Kidney (tissue), 14 donors: ENCODE results near the gene MYO9B. TPM values are rescaled to one million over a fixed set of nuclear protein-coding genes. Genes with fewer than 3 reads are reported as not detected.

Experiments used
- DNase-seq, 5 donors: peaks; one replicate each; pipeline ENCODE4 v3.0.0-alpha.2; 2013 to 2020
- FAIRE-seq: peaks from 2 replicates; lab custom pipeline; 2012; peaks lifted over from hg19 to GRCh38; lab: Jason Lieb, UNC
- H3K27ac ChIP-seq, 2 donors: one replicate each; pipeline ENCODE4 v1.7.0; 2013; ENCODE audit warnings: low read depth in 2 of 2, low read length in 2 of 2, inconsistent platforms in 1 of 2
- H3K27me3 ChIP-seq: one replicate; pipeline ENCODE4 v1.7.1; 2013; ENCODE audit warnings: low read length, inconsistent platforms; ENCODE audit not compliant: control insufficient read depth, insufficient read depth
- H3K36me3 ChIP-seq, 3 donors: one replicate each; pipeline versions ENCODE4 v1.7.0 to v1.7.1; 2013; ENCODE audit warnings: low read length in 3 of 3, control low read depth in 1 of 3, inconsistent platforms in 1 of 3; ENCODE audit not compliant: insufficient read depth in 3 of 3, control insufficient read depth in 2 of 3
- H3K4me1 ChIP-seq, 3 donors: one replicate each; pipeline versions ENCODE4 v1.7.0 to v1.7.1; 2013; ENCODE audit warnings: low read length in 3 of 3, inconsistent platforms in 1 of 3, low read depth in 1 of 3; ENCODE audit not compliant: control insufficient read depth in 2 of 3, insufficient read depth in 2 of 3
- H3K4me3 ChIP-seq, 3 donors: one replicate each; pipeline versions ENCODE4 v1.7.0 to v1.8.1; 2013; ENCODE audit warnings: low read length in 3 of 3, control low read depth in 1 of 3, inconsistent platforms in 1 of 3
- H3K9ac ChIP-seq, 3 donors: one replicate each; pipeline versions ENCODE4 v1.7.0 to v1.7.1; 2013; ENCODE audit warnings: low read length in 3 of 3, control low read depth in 1 of 3, inconsistent platforms in 1 of 3
- H3K9me3 ChIP-seq, 3 donors: one replicate each; pipeline versions ENCODE4 v1.7.0 to v1.7.1; 2013; ENCODE audit warnings: low read length in 3 of 3, control low read depth in 1 of 3, inconsistent platforms in 1 of 3; ENCODE audit not compliant: control insufficient read depth in 2 of 3, insufficient read depth in 1 of 3
- CTCF ChIP-seq: IDR thresholded peaks from 3 replicates; pipeline ENCODE4 v1.5.1; 2012; ENCODE audit warnings: mild to moderate bottlenecking, moderate library complexity, borderline replicate concordance; ENCODE audit not compliant: insufficient read depth; ENCODE audit errors: extremely low read depth
- intact Hi-C: fragments of 100-400 bp; cut with DNase I; formaldehyde crosslinking; loops from one replicate; pipeline ENCODE4 v1.11.1; 2022
- polyA plus RNA-seq: library from polyadenylated mRNA; stranded (reverse); fragments of 350-450 nt; fragmentation: Illumina TruSeq; extraction: RNeasy Lipid Tissue Mini Kit (QIAGEN cat#74804); gene quantifications from one replicate; pipeline ENCODE4 v1.2.3, GENCODE V29; 2014; ENCODE audit warnings: low read depth, low replicate concordance; ENCODE audit not compliant: insufficient read depth
- total RNA-seq: library from RNA; stranded (reverse); fragmentation: NEBNext Ultra II Directional; extraction: Animal tissue kit (Norgen Biotek cat#: 25700); gene quantifications from one replicate; pipeline ENCODE4 v1.2.1, GENCODE V29; 2021
- donor health status: control.
- donor health status: control.
- donor health status: control.
- donor health status: control.
- donor health status: control.
- donor health status: DM: yes; HTN: yes; CAD: no.
- donor health status: Normal renal cell carcinoma (clear cell type).

Gene MYO9B
- total and polyA plus RNA-seq, 2 donors from 2014 or later, result 14.7 to 68.1 TPM

GRCh38 chr19:17108453-17108784, 32.8 kb downstream of the MYO9B start:
- FAIRE-seq, result no peak
- no peak for TF ChIP-seq CTCF
- Histone ChIP-seq H3K27ac (no peak overlapping the region), H3K4me3 (no peak overlapping the region), H3K9ac (no peak overlapping the region), H3K36me3 (peaks cover 0 to 2% (median under 1%) of the 10 kb centered on the region in 3 donors), H3K9me3 (no peaks in the 10 kb centered on the region), H3K4me1 (no peaks in the 10 kb centered on the region), H3K27me3 (no peaks in the 10 kb centered on the region)
- no peak for DNase-seq
- intact Hi-C loops, result no loop called here

GRCh38 chr19:17109300-17109699, 33.7 kb downstream of the MYO9B start:
- intact Hi-C loops, result no loop called here
- Histone ChIP-seq H3K27ac (no peak overlapping the region), H3K9me3 (no peaks in the 10 kb centered on the region), H3K9ac (no peak overlapping the region), H3K36me3 (peaks cover 0 to 2% (median 0%) of the 10 kb centered on the region in 3 donors), H3K4me3 (no peak overlapping the region), H3K27me3 (no peaks in the 10 kb centered on the region), H3K4me1 (no peaks in the 10 kb centered on the region)
- FAIRE-seq, result no peak
- no peak for TF ChIP-seq CTCF
- DNase-seq, result no peak

GRCh38 chr19:17109962-17110598, 34.5 kb downstream of the MYO9B start:
- intact Hi-C loops, result no loop called here
- FAIRE-seq, result no peak
- H3K9ac ChIP-seq, result no peak overlapping the region
- no peak overlapping the region for H3K4me3 ChIP-seq
- TF ChIP-seq CTCF, result no peak
- H3K27me3 ChIP-seq, result no peaks in the 10 kb centered on the region
- no peaks in the 10 kb centered on the region for H3K4me1 ChIP-seq
- no peak overlapping the region for H3K27ac ChIP-seq
- peak in 1 of 5 donors; percentile 75 for DNase-seq
- no peaks in the 10 kb centered on the region for H3K9me3 ChIP-seq
- H3K36me3 ChIP-seq, result peaks cover 0 to 2% (median 0%) of the 10 kb centered on the region in 3 donors

- Histone ChIP-seq H3K27ac (no peak overlapping the region), H3K36me3 (peaks cover 0 to 2% (median 0%) of the 10 kb centered on the region in 3 donors), H3K4me1 (no peaks in the 10 kb centered on the region), H3K9me3 (no peaks in the 10 kb centered on the region), H3K4me3 (no peak overlapping the region), H3K27me3 (no peaks in the 10 kb centered on the region), H3K9ac (no peak overlapping the region)
- TF ChIP-seq CTCF, result no peak
- DNase-seq, result no peak
- intact Hi-C loops, result no loop called here
- no peak for FAIRE-seq
These were observed 35.0 kb downstream of the MYO9B start for GRCh38 chr19:17110599-17110966.
